KOPT-K1 (cell line): ENCODE data around the gene TMEM218.
A peak's percentile ranks its signal among the peaks of the same experiment; 100 is the strongest.
"Not testable (repeated sequence)": the region's sequence is repeated elsewhere in the genome, so short reads cannot be mapped to it uniquely, and the experiment has no call there.

Experiments used
- H3K27ac ChIP-seq: fragments of 200-600 bp; sonication (generic); 2 replicates; pipeline ENCODE4 v1.5.1; 2016; ENCODE audit warnings: antibody characterized with exemption, mild to moderate bottlenecking, low read depth, low read length; ENCODE audit not compliant: poor library complexity, severe bottlenecking
- H3K36me3 ChIP-seq: fragments of 200-600 bp; sonication (generic); 2 replicates; pipeline ENCODE4 v1.5.1; 2017; ENCODE audit warnings: antibody characterized with exemption, mild to moderate bottlenecking, low read length, moderate library complexity; ENCODE audit not compliant: insufficient read depth
- H3K9me3 ChIP-seq: fragments of 200-600 bp; sonication (generic); 2 replicates; pipeline ENCODE4 v1.5.1; 2017; ENCODE audit warnings: antibody characterized with exemption, low read length, mild to moderate bottlenecking; ENCODE audit not compliant: insufficient read depth, poor library complexity, severe bottlenecking

The TMEM218 gene

DNA sequence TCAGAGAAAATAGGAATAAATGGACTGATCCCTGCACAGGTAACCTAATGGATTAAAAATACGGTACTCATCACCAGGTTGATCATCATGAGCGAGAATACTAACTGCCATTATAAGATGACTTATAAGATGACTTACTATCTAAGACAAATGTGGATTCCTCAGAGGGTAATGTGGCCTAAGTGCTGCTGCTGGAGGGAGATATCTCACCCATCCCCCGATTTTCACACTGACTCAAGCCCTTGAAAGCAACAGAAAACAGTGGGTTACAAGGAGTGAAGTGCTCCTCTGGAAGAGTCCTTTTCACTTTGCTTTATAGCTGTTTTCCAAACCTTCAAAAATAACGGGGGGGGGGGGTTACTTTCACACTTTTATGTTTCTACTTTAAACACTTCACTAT lies 920 bp downstream of the TMEM218 start:
- Histone ChIP-seq H3K27ac (peak overlapping the region; percentile 64), H3K9me3 (no peaks in the 10 kb centered on the region), H3K36me3 (no peaks in the 10 kb centered on the region)

DNA sequence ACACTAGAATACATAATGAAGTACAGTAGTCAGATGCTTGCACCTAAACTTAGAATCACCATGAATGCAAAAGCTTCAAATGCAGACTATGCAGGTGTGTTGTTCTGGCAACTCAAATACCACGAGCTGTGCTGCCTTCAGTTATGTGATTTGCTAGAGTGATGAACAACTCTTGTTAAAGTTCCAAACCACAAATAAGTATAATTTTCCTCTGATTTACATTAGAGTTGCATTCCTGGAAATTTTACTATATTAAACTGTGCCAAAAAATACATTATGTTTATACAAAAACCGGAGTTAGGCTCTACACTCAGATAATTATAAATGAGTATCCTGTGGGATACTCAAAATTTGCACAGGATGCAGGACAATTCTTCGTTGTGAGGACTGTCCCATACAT lies 3.0 kb downstream of the TMEM218 start:
- Histone ChIP-seq H3K27ac (no peak overlapping the region), H3K36me3 (no peaks in the 10 kb centered on the region), H3K9me3 (no peaks in the 10 kb centered on the region)

DNA sequence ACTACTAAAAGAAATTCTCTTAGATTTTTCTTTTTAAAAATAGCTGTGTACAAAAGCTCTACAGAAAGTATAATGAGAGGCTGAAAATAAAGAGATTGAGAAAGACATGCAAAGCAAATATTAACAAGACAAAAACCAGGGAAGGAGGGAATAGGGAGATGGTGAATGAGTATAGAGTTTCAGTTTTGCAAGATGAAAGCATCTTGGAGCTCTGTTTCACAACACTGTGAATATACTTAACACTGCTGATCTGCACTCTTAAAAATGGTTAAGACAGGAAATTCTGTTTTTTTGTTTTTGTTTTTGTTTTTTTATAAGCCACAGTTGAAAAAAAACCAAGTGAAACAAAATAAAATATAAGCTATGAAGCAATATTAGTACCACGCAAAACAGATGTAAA lies 5.5 kb downstream of the TMEM218 start:
- no peak overlapping the region for H3K27ac ChIP-seq

DNA sequence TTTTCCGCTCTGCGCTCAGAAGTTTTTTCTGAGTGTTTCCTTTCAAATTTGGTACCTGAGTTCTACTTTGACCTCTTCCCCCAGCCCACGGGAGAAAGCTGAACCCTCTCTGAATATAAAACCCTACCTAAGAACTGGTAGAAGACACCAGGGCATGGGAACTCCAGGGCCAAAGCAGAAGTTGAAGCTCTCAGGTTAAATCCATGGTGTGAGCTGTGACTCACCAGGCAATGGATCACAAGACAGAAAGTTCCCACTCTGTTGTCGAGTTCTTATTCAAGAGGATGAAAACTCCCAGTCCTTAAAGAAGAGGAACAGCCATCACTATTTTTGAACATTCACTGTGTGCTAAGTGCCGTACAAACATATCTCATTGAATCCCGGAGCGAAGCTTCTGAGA lies 8.9 kb downstream of the TMEM218 start:
- Histone ChIP-seq H3K9me3 (no peaks in the 10 kb centered on the region), H3K27ac (no peak overlapping the region), H3K36me3 (peaks cover 27% of the 10 kb centered on the region; the same call in 1 of the 2 replicates)

More for the DNA sequence above, 5.5 kb downstream of the TMEM218 start:
- no peaks in the 10 kb centered on the region for H3K36me3 ChIP-seq
- no peaks in the 10 kb centered on the region for H3K9me3 ChIP-seq

DNA sequence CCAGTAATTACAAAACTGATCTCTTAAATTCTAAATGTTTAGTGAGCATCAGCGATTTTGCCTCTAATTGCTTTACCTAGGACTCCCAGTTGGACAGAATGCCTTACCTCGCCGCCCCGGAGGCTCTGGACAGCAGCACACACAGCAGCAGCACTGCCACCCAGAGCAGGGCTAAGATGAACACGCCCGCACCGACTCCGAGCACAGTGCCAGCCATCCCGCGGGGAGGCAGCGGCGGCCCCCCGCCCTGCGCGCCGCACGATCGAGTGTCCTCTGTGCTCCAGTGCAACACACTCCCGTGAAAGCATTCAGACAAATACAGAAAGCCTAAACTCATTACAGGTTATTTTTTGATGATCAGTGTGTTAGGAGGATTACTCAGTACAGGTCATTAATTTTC lies 9.4 kb downstream of the TMEM218 start:
- Histone ChIP-seq H3K27ac (no peak overlapping the region), H3K36me3 (peaks cover 31% of the 10 kb centered on the region; the same call in 1 of the 2 replicates), H3K9me3 (no peaks in the 10 kb centered on the region)

DNA sequence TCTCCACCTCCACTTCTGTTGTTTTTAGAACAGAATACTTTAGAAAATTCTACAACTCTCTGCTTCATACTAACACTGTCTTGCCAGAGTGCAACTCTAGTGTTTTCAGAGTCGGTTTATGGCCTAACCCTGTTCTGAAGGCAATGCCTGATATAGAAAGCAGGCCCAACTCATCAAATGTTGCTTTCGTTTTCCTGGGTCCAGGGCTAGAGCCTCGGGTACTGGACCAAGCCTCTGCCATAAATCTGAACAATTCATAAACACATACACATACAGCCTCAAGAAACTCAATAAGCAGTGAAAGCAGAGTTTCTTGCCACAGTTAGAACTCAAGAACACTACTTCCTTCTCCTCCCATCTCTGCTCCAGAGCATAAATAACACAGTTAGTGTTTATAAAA lies 9.8 kb downstream of the TMEM218 start:
- Histone ChIP-seq H3K27ac (no peak overlapping the region), H3K36me3 (peaks cover 31% of the 10 kb centered on the region; the same call in 1 of the 2 replicates), H3K9me3 (no peaks in the 10 kb centered on the region)

DNA sequence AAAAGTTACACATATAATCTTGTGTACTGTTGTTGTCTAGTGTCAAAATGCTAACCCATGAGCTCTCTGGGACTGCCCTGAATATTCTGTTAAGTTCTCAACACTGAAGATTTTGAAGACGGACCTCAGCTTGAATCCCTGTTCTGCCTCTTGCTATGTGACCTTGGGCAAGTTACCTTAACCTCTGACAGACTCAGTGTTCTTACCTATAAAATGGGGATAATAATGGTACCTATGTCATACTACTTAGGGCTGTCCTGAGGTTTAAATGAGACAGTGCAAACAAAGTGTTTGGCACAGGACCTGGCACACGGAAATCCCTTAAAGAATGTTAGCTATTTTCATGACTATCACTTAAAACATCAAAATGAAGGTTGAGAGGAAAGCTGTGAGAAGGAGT lies 11.3 kb downstream of the TMEM218 start:
- Histone ChIP-seq H3K36me3 (peaks cover 31% of the 10 kb centered on the region; the same call in 1 of the 2 replicates), H3K9me3 (no peaks in the 10 kb centered on the region), H3K27ac (no peak overlapping the region)

DNA sequence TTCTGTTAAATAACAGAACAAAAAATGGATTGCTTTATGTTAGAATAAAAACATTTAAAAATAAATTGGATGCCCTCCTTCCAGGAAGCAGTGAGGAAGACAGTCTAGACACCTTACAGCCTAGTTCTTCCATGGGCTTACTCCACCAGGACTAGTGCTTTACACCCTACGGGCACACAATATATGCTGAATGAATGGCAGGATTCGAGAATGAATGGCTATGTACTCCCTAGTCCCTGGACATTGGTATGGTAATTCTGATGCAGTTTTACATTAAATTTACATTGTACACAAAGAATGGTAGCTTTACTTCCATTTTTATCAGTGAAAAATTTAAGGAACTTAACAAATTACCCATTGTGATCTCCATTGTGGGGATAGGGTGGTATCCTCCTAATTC lies 16.7 kb downstream of the TMEM218 start:
- no peaks in the 10 kb centered on the region for H3K9me3 ChIP-seq
- H3K36me3 ChIP-seq: peaks cover 21% of the 10 kb centered on the region; the same call in 1 of the 2 replicates
- no peak overlapping the region for H3K27ac ChIP-seq

DNA sequence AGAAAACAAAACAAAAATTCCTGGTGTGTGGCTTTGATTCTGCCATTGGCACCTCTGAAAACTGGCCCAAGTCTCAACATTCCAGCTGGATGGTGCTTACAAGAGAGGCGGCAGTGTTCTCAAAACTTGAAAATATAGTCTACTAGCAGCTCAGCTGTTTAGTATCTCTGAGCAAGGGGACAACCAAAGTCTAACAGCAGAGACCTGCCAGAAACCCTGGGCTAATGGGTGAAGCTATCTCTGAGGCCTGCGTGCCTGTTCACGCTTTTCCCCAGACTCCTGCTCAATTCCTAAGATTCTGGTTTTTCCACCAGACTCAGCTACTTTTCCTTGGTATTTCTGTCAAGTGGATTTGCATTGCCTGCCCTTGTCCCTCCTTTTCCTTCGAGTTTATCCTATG lies 17.9 kb downstream of the TMEM218 start:
- H3K9me3 ChIP-seq: no peaks in the 10 kb centered on the region
- peaks cover 11% of the 10 kb centered on the region; the same call in 1 of the 2 replicates for H3K36me3 ChIP-seq
- H3K27ac ChIP-seq: no peak overlapping the region

DNA sequence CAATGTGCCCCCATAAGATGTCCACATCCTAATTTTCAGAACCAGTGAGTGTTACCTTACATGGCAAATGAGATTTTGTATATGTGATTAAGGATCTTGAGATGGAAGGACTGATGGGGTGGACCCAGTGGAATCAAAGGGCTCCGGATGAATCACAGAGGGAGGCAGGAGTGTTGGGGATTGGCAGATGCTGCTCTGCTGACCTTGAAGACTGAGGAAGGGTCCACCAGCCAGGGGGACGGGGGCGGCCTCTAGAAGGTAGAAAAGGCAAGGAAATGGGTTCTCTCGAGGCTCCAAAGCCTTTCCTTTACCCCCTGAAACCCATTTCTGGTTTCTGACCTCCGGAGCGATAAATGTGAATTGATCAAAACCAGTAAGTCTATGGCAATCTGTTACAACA lies 18.8 kb downstream of the TMEM218 start:
- H3K36me3 ChIP-seq: peaks cover 6% of the 10 kb centered on the region; the same call in 1 of the 2 replicates
- no peaks in the 10 kb centered on the region for H3K9me3 ChIP-seq
- H3K27ac ChIP-seq: no peak overlapping the region

DNA sequence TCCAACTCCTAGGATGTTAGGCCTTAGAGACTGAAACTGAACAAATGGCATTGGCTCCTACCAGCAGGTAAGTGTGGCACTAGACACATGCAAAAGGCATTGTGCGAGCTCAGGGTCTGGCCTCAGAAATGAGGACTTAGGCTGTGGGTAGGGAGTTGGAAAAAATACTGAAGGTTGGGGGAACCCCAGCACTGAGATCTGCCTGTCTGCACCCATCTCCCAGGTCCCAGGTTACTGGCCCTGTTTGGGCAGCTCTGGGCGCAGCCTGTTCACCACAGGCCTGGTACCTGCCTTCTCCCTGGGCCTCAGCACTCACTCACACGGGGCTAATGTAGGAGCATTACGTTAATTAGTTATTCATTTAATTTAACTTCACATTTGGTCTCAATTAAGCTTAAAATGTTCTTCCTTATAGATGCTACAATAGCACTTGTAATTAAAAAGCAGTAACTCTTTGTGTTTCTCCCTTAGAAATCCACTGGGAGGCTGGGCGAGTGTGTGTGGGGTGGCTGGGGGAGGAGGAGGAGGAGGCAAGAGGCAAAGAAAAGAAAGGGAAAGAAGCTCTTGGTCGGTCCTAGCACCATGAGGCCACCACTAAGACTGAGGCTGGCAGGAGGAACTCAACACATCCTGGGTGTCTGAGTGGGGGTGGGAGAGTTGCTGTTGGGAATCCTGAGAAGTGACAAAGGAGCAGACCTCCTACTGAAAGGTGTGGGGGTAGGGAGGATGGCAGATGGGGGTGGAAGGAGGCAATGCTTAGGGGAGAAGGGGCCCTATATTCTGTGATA lies 19.4 kb downstream of the TMEM218 start:
- Histone ChIP-seq H3K27ac (no peak overlapping the region), H3K9me3 (no peaks in the 10 kb centered on the region), H3K36me3 (no peaks in the 10 kb centered on the region)

DNA sequence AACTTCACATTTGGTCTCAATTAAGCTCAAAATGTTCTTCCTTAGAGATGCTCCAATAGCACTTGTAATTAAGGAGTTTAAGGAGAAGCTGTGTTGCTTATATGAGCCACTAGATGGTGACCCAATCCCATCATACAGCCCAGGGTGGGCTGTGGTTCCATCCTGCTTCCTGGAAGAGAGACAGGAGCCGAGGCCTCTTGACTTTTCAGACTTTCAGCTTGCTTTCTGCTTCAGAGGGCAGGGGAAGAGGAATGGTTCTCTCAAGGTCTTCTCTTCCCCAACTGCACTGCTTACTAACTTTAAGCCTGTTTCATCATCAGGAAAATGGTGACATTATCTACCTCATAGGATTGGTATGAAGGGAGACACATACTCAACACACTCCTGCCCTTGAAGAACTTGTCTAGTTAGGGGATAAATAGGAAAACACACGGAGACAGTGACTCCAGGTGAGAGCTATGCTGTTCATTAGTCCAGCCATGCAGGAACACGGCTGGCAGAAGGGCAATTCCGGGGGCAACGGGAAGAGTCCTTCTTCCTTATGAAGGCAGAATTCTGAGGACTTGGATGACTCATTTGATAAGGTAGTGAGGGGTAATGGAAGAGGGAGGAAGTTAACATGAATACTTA lies 20.1 kb downstream of the TMEM218 start:
- H3K27ac ChIP-seq: no peak overlapping the region
- no peaks in the 10 kb centered on the region for H3K9me3 ChIP-seq
- H3K36me3 ChIP-seq: no peaks in the 10 kb centered on the region

DNA sequence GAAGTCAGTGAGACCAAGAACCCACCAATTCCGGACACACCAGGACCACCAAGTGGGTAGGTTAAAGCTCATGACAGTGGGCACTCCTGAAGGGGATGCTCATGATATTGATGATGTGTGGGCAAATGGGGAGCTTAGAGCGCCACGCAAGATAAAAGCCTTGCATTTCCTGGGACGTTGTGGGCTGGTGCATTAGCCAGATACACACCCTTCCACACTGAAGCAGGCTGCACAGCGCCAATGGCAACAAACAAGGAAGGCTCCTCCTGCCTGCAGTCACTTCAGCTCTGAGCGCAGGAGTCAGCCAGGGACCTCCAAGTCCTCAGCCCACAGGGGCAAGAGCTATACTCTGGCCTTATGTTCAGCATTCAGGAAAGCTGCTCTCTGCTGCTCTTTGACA lies 20.6 kb downstream of the TMEM218 start:
- H3K9me3 ChIP-seq: no peaks in the 10 kb centered on the region
- H3K27ac ChIP-seq: no peak overlapping the region
- H3K36me3 ChIP-seq: no peaks in the 10 kb centered on the region

DNA sequence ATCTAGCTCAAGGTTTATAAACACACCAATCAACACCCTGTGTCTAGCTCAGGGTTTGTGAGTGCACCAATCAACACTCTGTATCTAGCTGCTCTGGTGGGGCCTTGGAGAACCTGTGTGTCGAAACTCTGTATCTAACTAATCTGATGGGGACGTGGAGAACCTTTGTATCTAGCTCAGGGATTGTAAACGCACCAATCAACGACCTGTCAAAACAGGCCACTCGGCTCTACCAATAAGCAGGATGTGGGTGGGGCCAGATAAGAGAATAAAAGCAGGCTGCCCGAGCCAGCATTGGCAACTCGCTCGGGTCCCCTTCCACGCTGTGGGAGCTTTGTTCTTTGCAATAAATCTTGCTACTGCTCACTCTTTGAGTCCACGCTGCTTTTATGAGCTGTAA lies 21.3 kb downstream of the TMEM218 start:
- H3K27ac ChIP-seq, H3K9me3 ChIP-seq, H3K36me3 ChIP-seq: not testable (repeated sequence)

DNA sequence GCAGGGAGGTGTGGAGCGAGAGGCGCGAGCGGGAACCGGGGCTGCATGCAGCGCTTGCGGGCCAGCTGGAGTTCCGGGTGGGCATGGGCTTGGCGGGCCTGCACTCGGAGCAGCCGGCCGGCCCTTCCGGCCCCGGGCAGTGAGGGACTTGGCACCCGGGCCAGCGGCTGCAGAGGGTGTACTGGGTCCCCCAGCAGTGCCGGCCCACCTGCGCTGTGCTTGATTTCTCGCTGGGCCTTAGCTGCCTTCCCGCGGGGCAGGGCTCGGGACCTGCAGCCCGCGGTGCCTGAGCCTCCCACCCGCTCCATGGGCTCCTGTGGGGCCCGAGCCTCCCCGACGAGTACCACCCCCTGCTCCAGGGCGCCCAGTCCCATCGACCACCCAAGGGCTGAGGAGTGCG lies 21.9 kb downstream of the TMEM218 start:
- H3K27ac ChIP-seq, H3K36me3 ChIP-seq: not testable (repeated sequence)

More for the DNA sequence above, 21.9 kb downstream of the TMEM218 start:
- not testable (repeated sequence) for H3K9me3 ChIP-seq
